Activated CD4-positive, alpha-beta T cell treated with anti-CD3 and anti-CD28 coated beads for 4 hours (primary cell): ENCODE results near the gene LHX3.

Experiments used
- DNase-seq, 2 donors: peaks; one replicate each; pipeline ENCODE4 v3.0.0-alpha.2; 2020

LHX3 gene

GRCh38 chr9:136225748-136226679, 21.1 kb upstream of the LHX3 start:
- peak; percentile 64 to 71 for DNase-seq

GRCh38 chr9:136225366-136225747, 20.4 kb upstream of the LHX3 start:
- no peak for DNase-seq

- DNase-seq: no peak
Observed at GRCh38 chr9:136223871-136224640, 19.1 kb upstream of the LHX3 start.

- DNase-seq: no peak
Observed at GRCh38 chr9:136222906-136223285, 18.0 kb upstream of the LHX3 start.

- no peak for DNase-seq
Observed at GRCh38 chr9:136222166-136222905, 17.4 kb upstream of the LHX3 start.

- DNase-seq: peak; percentile 16 to 29
Observed at GRCh38 chr9:136220017-136220729, 15.2 kb upstream of the LHX3 start.

- DNase-seq: no peak
Observed at GRCh38 chr9:136219276-136219675, 14.3 kb upstream of the LHX3 start.

- DNase-seq: no peak
Observed at GRCh38 chr9:136218673-136219072, 13.7 kb upstream of the LHX3 start.

GRCh38 chr9:136218271-136218670, 13.3 kb upstream of the LHX3 start:
- no peak for DNase-seq

- no peak for DNase-seq
Observed at GRCh38 chr9:136216541-136217244, 11.8 kb upstream of the LHX3 start.

GRCh38 chr9:136213733-136214132, 8.8 kb upstream of the LHX3 start:
- DNase-seq: no peak

- no peak for DNase-seq
Observed at GRCh38 chr9:136212345-136212950, 7.5 kb upstream of the LHX3 start.

GRCh38 chr9:136211441-136212344, 6.8 kb upstream of the LHX3 start:
- no peak for DNase-seq

GRCh38 chr9:136211006-136211405, 6.1 kb upstream of the LHX3 start:
- no peak for DNase-seq

GRCh38 chr9:136210276-136210675, 5.3 kb upstream of the LHX3 start:
- no peak for DNase-seq

GRCh38 chr9:136209786-136210185, 4.9 kb upstream of the LHX3 start:
- no peak for DNase-seq

- DNase-seq: no peak
Observed at GRCh38 chr9:136209232-136209631, 4.3 kb upstream of the LHX3 start.

GRCh38 chr9:136208675-136209074, 3.7 kb upstream of the LHX3 start:
- no peak for DNase-seq

GRCh38 chr9:136207616-136208015, 2.7 kb upstream of the LHX3 start:
- DNase-seq: no peak

GRCh38 chr9:136206602-136207275, 1.8 kb upstream of the LHX3 start:
- DNase-seq: no peak
